Activated T-helper 9 cell treated with anti-CD3 and anti-CD28 coated beads, Interleukin-2, amount 50 U/mL, for 16 hours (primary cell): ENCODE results near the gene KDF1.
"Not testable (repeated sequence)": the region's sequence is repeated elsewhere in the genome, so short reads cannot be mapped to it uniquely, and the experiment has no call there.

ENCODE experiments used
- DNase-seq: peaks from one replicate; pipeline ENCODE4 v3.0.0-alpha.2; 2020; ENCODE audit warnings: low read depth

Gene KDF1

DNA sequence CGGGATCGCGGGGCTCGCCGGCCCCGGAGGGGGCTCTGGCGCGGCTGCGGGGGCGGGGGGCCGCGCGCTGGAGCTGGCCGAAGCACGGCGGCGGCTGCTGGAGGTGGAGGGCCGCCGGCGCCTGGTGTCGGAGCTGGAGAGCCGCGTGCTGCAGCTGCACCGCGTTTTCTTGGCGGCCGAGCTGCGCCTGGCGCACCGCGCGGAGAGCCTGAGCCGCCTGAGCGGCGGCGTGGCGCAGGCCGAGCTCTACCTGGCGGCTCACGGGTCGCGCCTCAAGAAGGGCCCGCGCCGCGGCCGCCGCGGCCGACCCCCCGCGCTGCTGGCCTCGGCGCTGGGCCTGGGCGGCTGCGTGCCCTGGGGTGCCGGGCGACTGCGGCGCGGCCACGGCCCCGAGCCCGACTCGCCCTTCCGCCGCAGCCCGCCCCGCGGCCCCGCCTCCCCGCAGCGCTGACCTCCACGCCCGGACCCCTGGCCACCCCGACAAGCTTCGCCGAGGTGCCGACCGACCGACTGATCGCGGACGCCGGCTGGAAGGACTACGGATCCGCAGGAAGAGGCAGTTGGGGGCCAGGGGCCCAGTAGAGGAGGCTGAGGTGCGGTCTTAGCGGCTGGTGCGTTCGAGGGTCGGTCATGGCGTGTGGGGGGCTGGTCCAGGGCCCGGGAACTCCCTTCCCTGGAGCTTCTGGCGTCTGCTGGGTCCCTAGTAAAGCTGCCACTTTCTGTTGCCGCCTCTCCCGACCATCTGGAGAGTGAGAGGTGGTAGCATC is 33.9 kb upstream of the KDF1 start:
- no peak for DNase-seq

DNA sequence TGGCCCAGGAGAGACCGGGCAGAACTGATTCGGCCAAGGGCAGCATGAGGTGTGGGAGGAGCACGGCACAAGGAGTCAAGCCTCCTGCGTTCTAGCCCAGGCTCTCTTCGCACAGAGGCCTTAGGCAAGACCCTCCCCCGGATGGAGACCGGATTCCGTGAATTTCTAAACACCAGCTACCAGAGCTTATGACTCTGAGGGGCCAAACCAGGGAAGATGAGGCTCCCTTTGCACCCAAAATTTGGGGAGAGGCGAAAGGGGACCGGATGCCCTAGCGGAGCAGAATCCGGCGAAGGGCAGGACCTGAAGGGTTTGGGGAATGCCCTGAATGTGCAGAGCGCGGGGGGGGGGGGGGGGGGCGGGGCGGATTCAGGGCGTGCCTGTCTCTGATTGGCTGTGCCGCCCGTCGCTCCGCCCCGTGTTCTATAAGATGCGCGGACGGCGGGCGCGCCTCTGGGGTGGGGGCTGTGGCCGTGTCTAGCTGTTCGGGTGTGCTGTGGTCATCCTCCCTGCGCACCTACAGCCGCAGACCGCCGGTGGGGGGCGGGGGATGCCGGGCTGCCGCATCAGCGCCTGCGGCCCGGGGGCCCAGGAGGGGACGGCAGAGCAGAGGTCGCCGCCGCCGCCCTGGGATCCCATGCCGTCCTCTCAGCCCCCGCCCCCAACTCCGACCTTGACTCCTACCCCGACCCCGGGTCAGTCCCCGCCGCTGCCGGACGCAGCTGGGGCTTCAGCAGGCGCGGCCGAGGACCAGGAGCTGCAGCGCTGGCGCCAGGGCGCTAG is 33.2 kb upstream of the KDF1 start, which contains the start of gene TRNP1:
Gene TRNP1 (plus strand): TSS at position 456 of the 783 bp plus-strand sequence. CDS start 95 bp downstream, at position 551.
- peak; percentile 60 for DNase-seq

DNA sequence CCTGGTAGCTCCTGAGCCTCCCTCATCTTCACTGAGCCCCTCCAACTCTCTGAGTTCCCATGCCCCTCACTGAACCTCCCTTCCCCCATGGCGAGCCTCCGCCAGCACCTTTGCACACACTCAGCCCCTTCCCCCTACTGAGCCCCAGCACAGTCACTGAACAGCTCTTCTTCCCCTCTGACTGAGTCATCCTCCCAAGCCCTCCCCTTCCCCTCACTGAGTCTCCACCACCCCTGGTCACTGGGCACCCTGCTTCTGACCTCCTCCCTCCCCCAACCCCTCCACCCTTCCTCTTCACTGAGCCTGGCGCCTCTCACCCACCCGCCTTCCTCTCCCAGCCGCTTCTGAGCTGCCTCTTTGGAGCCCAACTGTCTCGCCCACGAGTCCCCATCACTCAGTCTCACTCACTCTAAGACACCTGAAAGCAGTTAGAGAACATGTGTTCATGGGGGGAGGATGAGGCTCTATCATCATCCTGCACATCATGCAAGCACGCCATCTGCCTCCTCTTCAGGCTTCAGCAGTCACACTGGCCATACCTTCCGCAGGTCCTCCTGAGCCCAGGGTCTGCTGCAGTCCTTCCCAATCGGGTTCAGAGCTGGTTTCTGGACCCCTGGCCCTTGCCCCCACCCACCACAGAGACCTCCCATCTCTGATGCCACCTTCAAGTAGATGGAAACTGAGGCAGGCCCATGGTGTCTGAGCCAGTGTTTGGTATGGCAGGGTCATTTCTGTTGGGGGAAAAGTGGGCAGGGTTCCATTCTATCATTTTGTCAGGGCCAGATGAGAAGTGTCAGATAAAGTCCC is 31.2 kb upstream of the KDF1 start:
- no peak for DNase-seq

DNA sequence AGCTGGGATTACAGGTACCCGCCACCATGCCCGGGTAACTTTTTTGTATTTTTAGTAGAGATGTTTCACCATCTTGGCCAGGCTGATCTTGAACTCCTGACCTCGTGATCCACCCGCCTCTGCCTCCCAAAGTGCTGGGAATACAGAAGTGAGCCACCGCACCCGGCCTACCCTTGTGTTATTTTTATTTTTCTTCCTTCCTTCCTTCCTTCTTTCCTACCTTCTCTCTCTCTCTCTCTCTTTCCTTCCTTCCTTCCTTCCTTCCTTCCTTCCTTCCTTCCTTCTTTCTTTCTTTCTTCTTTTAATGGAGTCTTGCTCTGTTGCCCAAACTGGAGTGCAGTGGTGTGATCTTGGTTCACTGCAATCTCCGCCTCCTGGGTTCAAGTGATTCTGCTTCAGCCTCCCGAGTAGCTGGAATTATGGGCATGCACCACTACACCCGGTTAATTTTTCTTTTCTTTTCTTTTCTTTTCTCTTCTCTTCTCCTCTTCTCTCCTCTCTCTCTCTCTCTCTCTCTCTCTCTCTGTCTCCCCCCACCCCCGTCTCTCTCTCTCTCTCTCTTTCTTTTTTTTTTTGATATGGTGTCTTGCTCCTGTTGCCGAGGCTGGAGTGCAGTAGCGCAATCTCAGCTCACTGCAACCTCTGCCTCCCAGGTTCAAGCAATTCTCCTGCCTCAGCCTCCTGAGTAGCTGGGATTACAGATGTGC is 29.3 kb upstream of the KDF1 start:
- DNase-seq = not testable (repeated sequence)

DNA sequence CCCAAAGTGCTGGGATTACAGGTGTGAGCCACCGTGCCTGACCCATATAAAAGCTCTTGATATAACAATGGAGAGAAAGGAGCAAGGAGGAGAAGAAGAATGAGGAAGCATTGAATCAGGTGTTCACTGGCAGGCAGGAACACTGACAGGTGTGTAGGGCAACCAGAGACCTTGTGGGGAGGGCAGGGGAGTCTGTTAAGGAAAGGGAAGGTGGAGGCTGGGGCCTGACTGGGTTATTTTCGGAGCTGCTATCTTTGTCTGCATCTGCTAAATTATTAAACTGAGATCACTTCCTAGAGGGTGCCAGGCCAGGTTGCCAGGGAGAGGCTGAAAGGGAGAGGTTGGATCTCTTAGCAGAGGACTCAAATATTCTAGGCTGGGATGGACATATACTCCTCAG is 26.4 kb upstream of the KDF1 start:
- DNase-seq = no peak

DNA sequence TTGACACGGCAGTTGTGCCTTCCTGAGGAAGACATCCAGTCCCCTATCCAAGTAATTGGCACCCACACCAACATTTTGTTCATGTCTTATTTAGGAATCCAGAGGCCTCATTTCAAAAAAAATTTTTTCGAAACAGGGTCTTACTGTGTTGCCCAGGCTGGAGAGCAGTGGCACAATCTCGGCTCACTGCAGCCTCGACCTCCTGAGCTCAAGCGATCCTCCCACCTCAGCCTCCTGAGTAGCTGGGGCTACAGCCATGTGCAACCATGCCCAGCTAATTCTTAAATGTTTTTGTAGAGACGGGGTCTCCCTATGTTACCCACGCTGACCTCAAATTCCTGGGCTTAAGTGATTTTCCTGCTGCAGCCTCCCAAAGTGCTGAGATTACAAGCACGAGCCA is 24.0 kb upstream of the KDF1 start:
- no peak for DNase-seq

DNA sequence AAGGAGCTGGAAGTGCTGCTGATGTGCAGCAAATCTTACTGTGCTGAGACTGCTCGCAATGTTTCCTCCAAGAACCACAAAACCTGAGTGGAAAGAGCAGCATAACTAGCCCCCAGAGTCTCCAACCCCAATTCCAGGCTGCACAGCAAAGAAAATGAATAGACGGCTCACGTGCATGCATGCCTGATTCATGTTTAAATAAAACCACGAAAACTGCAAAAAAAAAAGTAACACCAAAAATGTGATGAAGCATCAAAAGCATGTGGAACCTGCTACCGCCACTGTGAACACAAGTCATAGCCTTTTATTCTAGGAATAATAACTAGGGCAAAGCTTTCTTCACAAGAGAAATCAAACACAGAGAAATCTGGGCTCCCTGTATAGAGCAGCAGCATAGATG is 23.6 kb upstream of the KDF1 start:
- no peak for DNase-seq

DNA sequence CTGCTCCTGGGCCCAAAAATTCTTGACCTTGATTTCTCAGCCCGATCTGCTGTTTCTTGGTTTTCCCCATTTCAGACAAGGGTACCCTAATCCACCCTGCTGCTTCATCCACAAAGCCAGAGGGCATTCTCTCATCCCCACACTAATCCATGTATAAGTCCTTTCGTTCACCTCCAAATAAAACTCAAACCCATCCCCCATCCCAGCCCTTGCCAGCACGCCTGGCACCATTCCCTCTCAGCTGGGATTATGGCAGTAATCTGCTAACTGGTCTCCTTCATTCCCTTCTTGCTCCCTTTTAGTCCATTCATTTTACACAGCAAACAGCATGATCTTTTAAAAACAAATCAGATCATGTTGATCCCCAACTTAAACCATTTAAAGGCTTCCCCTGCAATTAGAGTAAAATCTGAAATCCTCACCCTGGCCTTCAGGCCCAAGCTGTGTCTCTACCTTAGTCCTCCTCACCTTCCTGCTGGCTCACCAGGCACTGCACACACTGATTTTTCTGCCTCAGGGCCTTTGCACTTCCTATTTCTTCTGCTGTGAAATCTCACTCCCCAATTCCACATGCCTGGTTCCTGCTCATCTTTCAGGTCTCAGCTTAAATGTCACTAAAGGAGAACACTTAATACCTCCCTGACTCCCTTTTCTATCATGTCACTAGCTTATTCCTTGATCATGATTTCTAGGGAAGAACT is 21.0 kb upstream of the KDF1 start:
- DNase-seq = no peak

DNA sequence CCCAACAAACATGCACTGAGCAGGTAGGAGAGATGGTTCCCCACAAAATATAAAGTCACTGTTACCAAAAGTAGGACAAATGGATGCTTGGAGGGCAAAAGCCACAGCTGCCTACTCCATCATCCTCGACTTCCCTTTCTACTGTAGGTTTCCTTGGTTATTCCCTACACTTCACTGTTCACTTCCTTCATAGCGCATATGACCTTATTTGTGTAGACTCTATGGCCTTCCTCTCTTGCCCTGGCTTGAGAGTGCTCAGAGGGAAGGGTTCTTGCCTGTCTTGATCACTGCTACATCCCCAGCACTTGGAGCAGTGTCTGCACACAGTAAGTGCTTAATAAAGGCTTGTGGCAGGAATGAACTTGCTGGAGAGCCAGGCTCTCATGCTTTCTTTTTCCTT is 18.6 kb upstream of the KDF1 start:
- no peak for DNase-seq

DNA sequence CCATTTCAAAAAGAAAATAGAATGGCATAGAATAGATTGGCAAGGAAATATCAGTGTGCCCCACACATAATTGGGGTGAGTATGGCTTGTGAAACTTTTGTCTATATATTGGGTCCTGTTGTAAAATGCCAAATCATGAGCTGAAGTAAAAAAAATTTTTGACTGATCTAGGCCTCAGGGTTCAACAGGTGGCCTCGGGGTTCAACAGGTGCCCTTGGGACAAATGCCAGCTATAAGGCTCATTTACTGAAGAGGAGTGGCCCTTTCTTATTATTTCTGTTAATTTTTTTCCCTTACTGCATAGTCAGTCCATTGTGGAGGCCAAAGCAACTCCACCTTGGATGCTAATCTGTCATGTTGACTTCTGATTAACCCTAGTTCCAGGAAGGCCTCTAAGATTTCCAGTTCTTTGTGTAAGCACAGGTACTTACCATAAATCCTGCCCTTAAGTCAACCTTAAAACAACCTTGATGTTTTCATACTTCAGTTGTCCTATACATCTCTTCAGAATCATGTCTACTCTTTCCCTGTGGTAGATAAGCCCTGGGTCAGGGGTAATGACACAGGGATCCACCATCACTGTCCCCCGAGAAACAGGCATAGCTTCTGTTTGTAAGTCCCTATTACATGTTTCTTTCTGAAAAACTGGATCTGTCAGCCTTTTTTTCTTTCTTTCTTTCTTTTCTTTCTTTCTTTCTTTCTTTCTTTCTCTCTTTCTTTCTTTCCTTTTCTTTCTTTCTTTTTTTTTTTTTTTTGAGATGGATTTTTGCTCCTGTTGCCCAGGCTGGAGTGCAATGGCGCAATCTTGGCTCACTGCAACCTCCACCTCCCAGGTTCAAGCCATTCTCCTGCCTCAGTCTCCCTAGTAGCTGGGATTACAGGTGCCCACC is 16.6 kb upstream of the KDF1 start:
- DNase-seq = no peak

DNA sequence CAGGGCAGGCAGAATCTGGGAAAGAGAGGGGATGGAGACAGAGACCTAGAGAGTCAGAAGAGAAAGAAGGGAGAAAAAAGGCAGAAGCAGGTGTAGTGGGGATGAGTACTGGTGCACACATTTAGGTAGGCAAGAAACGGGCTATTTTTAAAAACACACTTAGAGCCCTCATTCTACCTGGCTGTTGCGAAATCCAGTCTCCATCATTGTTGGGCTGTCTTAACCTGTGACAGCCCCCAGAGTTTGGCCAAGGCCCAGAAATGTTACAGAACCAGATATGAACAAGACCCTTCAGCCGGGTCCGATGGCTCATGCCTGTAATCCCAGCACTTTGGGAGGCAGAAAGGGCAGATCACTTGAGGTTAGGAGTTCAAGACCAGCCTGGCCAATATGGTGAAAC is 12.6 kb upstream of the KDF1 start:
- DNase-seq = no peak

DNA sequence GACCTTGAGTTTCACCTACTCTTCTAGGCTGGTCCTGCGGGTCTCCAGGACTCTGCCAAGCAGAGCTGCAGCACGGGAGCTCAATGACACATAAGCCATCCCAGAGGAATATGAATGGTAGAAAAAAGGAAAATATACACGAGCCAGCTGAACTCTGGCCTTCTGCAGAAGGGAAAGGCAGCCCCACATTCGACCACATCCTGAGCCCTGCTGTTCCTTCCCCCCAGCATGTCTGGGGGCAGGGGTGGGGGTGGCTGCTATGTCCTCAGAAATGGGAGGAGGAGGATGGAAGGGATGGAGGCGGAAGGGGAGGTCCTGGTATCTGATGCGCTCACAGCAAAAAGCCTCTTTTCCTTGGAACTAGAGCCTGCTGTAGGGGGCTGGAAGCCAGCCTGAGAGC is 12.1 kb upstream of the KDF1 start:
- no peak for DNase-seq

DNA sequence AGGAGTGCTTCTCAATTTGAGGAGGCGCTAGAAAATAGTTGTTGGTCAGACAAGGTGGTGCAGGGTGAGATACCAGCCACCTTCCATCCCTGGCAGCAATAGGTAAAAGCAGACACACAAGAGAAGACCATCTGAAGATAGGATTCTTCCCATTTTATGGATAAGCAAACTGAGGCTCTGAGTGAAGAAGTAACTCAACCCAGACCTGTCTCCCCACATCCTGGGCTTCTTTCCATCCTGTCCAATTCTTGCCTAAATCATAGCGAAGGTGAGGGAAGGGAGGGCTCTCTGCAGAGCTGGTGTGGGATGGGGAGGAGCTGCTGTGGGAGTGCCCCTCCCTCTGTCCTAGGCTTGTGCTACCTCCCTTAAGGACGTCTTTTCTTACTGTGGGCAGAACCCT is 11.3 kb upstream of the KDF1 start:
- no peak for DNase-seq

DNA sequence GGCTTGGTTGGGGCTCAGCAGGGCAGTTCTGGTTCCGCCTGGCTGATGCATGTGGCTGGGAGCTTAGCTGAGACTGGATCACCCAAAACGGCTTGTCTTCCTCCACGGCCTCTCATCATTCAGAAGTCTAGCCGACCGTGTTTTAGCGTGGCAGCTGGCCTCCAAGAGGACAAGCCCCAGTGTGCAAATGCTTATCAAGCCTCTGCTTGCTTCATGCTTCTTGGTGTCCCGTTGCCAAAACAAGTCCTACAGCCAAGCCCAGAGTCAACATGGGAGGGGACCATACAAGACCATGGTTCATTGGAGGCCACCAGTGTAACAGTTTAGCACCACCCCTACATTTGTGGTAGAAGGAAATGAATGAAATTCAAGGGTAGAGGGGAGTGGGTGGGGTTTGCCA is 10.5 kb upstream of the KDF1 start:
- DNase-seq = no peak

DNA sequence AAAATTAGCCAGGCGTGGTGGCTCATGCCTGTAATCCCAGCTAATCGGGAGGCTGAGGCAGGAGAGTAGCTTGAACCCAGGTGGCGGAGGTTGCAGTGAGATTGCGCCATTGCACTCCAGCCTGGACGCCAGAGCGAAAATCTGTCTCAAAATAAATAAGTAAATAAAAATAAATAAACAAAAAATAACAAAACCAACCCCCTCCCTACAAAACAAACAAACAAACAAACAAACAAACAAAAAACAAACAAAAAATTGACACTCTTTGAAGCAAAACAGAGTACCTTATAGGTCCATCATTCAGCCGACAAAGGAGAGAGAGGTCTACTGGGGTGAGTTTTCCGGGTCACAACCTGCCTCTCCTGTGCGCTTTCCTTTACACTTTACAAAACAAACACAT is 5.4 kb upstream of the KDF1 start:
- no peak for DNase-seq

DNA sequence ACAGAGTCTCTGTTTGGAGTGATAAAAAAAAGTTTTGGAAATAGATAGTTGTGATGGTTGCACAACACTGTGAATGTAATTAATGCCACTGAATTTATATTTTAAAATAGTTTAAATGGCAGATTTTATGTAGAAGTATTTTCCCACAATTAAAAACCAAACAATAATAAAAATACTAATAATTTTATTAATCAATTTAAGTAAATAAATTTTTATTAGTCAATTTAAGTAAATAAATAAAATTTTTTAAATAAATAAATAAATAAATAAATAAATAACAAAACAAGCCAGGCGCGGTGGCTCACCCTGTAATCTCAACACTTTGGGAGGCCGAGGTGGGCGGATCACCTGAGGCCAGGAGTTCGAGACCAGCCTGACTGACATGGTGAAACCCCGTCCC is 4.9 kb upstream of the KDF1 start:
- no peak for DNase-seq

DNA sequence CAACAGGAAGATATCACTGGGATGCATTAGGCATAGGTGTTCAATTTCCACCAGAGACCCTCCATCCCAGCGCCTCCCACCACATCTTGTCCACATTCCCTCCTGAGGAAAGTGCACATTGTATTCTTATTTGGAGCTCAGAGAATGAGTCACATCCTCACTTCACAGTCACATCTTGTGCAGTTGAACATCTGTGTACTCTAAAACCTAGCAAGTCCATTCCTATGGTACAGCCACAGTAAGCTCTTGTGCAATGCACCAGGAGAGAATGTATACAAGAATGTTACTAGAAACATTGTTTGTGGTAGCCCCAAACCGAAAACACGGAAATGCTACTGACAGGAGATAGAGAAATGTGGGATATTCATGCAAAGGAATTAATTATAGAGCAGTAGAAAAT is 1.6 kb upstream of the KDF1 start:
- no peak for DNase-seq

DNA sequence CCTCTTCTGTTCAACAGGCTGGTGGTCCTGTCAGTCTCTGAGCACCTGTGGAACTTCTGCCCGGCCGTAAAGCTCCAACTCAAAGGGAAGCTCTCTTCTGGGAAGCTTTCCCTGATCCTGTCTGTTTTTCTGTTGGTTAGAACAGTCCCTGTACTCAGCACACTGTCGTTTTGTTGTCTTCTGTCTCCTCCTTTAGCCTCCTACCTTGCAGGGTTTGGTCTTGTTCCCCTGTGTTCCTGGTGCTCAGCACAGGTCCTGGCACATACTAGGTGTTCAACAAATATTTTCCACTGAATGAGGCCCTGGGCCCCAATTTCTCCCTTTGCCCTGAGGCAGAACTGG is 328 bp upstream of the KDF1 start:
- no peak for DNase-seq

DNA sequence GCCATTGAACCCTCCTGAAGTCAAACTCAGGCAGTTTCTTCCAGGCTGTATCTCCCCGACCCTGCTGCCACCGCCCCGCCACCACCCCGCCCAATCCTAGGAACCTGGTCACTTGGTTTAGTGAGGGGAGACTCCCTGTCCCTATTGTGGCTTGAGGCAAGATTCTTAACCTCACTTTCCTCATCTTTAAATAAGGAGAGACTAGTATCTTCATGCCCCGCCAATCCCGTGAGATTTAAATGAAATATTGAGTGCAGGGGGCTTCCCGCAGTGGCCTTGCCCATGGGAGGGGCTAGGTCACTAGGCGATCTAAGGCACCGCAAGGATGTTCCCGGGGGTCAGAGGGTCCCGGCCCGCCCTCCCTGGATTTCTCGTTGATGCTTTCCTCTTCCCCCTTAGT is 998 bp downstream of the KDF1 start:
- DNase-seq = no peak

DNA sequence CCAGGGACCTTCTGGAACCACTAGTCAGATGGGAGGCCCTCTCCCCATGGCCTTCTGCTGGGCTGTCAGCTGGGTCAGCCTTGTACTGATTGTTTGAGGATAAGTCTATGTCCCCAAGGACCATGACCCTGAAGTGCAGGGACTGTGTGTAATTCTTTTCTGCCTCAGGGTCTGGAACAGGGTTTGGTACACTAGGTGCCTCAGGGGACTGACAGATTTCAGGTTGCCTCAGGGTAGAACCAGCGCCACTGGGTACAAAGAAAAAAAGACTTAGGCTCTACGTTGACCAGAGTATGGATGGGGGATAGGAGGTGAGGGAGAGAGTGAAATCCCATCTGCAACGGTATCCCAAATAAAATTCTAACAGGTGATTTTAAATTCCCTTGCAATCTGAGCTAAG is 3.0 kb downstream of the KDF1 start:
- no peak for DNase-seq

DNA sequence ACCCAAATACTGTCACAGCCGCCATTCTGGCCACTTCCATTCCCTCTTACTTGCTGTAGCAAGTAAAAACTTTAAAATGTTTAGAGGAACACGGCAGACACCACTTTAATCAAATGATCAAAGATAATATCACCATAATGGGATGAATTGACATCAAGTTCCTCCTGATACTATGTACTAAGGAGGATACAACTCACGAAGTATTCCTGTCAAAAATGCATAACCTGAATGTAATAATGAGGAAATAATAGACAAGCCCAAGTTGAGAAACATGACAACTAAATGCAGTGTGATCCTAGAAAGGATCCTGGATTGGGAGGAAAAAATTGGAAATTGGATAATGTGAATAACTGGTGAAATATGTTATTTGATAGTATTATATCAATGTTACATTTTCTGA is 3.9 kb downstream of the KDF1 start:
- no peak for DNase-seq
